Measurements from ENCODE around the gene IL17A.
"Not testable (repeated sequence)": the region's sequence is repeated elsewhere in the genome, so short reads cannot be mapped to it uniquely, and the experiment has no call there.

IL17A gene

DNA sequence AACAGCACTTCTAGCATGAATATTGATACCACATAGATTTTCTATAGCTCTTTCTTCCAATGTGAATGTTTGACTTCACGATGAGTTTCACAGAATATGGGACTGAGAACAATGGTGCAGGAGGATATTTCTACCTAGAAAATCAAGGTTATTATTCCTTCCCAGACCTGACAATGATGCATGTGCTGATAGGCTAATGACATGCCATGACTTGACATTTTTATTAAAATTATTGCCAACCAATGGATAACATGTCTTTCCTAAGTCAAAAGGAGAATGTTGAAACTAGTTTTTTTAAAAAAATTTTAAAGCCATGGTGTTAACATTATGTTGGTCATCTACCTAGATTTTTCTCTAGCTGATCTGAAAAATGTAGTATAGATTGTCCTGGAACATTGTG is 923 bp downstream of the IL17A start:
- TF ChIP-seq, protein P1, sequence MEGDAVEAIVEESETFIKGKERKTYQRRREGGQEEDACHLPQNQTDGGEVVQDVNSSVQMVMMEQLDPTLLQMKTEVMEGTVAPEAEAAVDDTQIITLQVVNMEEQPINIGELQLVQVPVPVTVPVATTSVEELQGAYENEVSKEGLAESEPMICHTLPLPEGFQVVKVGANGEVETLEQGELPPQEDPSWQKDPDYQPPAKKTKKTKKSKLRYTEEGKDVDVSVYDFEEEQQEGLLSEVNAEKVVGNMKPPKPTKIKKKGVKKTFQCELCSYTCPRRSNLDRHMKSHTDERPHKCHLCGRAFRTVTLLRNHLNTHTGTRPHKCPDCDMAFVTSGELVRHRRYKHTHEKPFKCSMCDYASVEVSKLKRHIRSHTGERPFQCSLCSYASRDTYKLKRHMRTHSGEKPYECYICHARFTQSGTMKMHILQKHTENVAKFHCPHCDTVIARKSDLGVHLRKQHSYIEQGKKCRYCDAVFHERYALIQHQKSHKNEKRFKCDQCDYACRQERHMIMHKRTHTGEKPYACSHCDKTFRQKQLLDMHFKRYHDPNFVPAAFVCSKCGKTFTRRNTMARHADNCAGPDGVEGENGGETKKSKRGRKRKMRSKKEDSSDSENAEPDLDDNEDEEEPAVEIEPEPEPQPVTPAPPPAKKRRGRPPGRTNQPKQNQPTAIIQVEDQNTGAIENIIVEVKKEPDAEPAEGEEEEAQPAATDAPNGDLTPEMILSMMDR (IDR thresholded peaks at IDR 0.05; ENCODE audit: low read depth, low read length) = no peak

DNA sequence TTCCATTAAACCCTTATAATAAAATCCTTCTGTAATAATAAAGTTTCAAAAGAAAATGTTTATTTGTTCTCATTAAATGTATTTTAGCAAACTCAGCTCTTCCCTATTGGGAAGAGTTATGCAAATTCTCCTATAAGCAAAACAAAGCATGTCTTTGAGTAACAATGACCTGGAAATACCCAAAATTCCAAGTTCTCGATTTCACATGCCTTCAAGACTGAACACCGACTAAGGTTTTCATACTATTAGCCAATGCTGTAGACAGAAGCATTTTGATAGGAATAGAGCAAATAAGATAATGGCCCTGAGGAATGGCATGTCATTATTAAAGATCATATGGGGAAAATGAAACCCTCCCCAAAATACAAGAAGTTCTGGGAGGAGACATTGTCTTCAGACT is 3.8 kb downstream of the IL17A start:
- TF ChIP-seq, protein P1 (IDR thresholded peaks at IDR 0.05; ENCODE audit: low read depth, low read length) = no peak
- DNase-seq (ENCODE audit: extremely low read depth, low read depth) = no peak

More for the DNA sequence above, 923 bp downstream of the IL17A start:
- no peak for DNase-seq (ENCODE audit: extremely low read depth, low read depth)

DNA sequence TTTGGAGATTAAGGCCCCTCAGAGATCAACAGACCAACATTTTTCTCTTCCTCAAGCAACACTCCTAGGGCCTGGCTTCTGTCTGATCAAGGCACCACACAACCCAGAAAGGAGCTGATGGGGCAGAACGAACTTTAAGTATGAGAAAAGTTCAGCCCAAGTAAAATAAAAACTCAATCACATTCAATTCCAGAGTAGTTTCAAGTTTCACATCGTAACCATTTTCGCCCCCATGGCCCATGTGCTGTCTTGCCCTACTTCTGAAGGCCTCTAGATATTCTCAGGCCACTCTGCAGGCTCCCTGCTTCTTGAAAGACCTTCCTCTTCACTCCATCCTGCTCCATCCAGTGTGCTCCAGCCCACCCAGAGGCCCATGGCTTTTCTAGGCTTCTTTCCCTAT is 4.2 kb downstream of the IL17A start:
- TF ChIP-seq, protein P1 (IDR thresholded peaks at IDR 0.05; ENCODE audit: low read depth, low read length) = no peak
- no peak for DNase-seq (ENCODE audit: extremely low read depth, low read depth)

DNA sequence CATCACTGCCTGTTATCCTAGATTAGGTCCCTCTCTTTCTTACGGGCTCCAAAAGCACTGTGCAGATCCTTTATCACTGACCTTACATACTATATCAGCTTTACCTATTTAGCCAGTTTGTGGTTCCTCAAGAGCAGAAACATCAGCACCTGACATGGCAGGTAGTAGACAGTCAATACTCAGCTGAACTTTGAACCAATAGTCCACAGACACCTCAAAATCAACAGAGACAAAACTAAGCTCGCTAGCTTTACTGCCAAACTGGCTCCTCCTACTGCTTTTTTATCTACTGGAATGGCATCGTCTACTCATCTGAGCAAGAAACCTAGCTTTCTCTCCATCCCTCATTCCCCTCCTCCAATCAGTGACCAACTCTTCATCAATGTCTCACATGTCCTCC is 5.6 kb downstream of the IL17A start:
- TF ChIP-seq, protein P1 (IDR thresholded peaks at IDR 0.05; ENCODE audit: low read depth, low read length) = no peak
- DNase-seq (ENCODE audit: extremely low read depth, low read depth) = no peak

DNA sequence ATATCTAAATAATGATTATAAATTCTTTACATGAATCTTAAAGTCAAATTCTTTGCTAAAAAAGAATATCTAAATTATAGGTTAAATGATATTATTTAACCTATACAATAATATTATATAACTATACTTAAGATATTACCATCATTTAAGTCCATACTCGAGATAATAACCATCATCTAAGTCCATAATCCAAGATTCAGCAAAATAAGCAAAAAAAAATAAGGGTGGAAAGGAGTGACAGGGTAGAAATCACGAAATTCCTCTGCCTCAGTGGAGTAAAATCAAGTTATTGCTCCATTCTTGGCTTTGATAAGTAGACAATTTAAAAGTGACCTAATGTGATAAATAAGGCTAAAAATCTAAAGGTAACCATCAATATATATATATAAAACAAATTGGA is 9.7 kb downstream of the IL17A start:
- no peak for DNase-seq (ENCODE audit: extremely low read depth, low read depth)
- TF ChIP-seq, protein P1 (IDR thresholded peaks at IDR 0.05; ENCODE audit: low read depth, low read length) = no peak

DNA sequence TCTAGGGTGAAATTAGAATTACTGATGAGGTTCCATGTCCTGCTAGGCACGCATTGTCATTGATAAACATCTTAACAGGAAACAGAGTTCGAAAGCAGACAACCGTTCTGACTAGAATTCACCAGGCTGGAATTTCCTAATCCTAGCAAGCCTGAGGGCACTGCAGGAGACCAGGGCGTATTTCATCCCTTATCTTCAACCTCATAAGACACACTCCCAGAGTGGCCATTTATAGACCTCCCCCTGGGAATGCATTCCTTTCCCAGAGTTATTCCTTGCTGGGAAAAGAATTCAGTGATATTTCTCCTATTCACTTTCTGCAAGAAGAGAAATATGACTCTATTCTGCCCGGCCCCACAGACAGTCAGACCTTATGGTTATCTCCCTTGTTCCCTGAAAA is 13.9 kb downstream of the IL17A start:
- not testable (repeated sequence) for DNase-seq (ENCODE audit: extremely low read depth, low read depth)

DNA sequence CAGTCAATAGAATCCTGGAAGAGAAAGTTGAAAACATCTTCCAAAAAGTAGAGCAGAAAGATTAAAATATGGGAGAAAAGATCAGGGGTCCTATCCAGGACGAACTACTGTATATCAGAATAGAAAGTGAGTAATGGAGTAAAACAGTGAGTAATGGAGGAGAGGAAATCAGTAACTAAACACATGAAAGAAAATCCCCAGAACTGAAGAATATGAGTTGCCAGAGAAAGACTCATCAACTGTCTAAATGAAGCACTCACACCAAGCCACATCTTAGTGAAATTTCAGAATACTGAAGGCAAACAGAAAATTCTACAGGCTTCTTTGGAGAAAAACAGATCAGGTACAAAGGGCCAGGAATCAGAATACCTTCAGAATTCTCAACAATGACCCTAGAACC is 14.9 kb downstream of the IL17A start:
- TF ChIP-seq, protein P1 (IDR thresholded peaks at IDR 0.05; ENCODE audit: low read depth, low read length) = no peak

DNA sequence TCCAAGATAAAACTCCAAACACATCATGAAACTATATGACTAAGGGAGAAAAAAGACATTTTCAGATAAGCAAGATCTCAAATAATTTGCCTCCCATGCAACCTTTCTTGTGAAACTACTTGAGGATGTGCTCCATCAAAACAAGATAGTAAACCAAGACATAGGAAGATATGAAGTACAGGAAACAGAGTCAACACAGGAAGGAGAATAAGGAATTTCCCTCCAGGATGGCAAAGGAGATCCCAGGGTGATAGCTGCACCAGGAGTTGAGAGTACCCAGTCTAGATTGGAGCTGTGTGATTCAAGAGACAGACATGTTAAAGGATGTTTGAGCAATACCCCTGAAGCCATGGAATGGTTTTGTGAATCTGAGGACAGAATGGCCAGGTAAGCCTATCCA is 15.3 kb downstream of the IL17A start:
- no peak for DNase-seq (ENCODE audit: extremely low read depth, low read depth)
- TF ChIP-seq, protein P1 (IDR thresholded peaks at IDR 0.05; ENCODE audit: low read depth, low read length) = no peak

More for the DNA sequence above, 14.9 kb downstream of the IL17A start:
- no peak for DNase-seq (ENCODE audit: extremely low read depth, low read depth)

Data from AG09319 (cell line).